SK-N-SH (cell line): ENCODE results near the gene GLS. TPM values are rescaled to one million over a fixed set of nuclear protein-coding genes. Genes with fewer than 3 reads are reported as not detected.

ENCODE experiments used
- CTCF ChIA-PET: fragments of 300-600, 350-600 bp; formaldehyde crosslinking; extraction: SDS; loops from one replicate; lab custom pipeline; 2021; lab: Yijun Ruan, JAX
- POLR2A ChIA-PET: fragments of 350-600 bp; sonication (Branson Sonifier 250); formaldehyde crosslinking; extraction: SDS; loops from one replicate; lab custom pipeline; 2020; ENCODE audit warnings: antibody characterized with exemption, inconsistent platforms; lab: Yijun Ruan, JAX
- DNase-seq: peaks from one replicate; pipeline ENCODE4 v3.0.0; 2012
- H2AFZ ChIP-seq: fragments of 200-600 bp; sonication (generic); 2 replicates; pipeline ENCODE4 v1.8.1; 2016; ENCODE audit warnings: antibody characterized with exemption, mild to moderate bottlenecking, low read depth
- H3F3A ChIP-seq: fragments of 200-600 bp; sonication (generic); replicated peaks from 2 replicates; pipeline ENCODE3; 2016; ENCODE audit warnings: antibody characterized with exemption, mild to moderate bottlenecking; ENCODE audit not compliant: insufficient read depth
- H3K27ac ChIP-seq, 2 experiments: fragments of 200-500 bp in 1 of 2; fragments of 200-600 bp in 1 of 2; sonication (Bioruptor generic) in 1 of 2; sonication (generic), shearing (Covaris generic) in 1 of 2; 2 replicates each; pipeline versions ENCODE4 v1.5.1 to v1.6.1; 2014 to 2016; ENCODE audit warnings: low read depth in 2 of 2, inconsistent platforms in 1 of 2, low read length in 1 of 2, mild to moderate bottlenecking in 1 of 2, mixed read lengths in 1 of 2
- H3K27me3 ChIP-seq: fragments of 200-600 bp; sonication (generic), shearing (Covaris generic); 2 replicates; pipeline ENCODE4 v1.6.1; 2016; ENCODE audit warnings: mixed run types; ENCODE audit not compliant: insufficient read depth
- H3K36me3 ChIP-seq, 2 experiments: fragments of 200-500 bp in 1 of 2; fragments of 200-600 bp in 1 of 2; sonication (Bioruptor generic) in 1 of 2; sonication (generic) in 1 of 2; replicated peaks in 1 of 2; 2 replicates each; pipeline versions ENCODE3 to v1.5.1; 2014 to 2016; ENCODE audit warnings: low read length in 1 of 2, mild to moderate bottlenecking in 1 of 2; ENCODE audit not compliant: insufficient read depth in 2 of 2, control insufficient read depth in 1 of 2
- H3K4me1 ChIP-seq, 2 experiments: fragments of 200-500 bp in 1 of 2; fragments of 200-600 bp in 1 of 2; sonication (Bioruptor generic) in 1 of 2; sonication (generic), shearing (Covaris generic) in 1 of 2; 2 replicates each; pipeline versions ENCODE4 v1.5.1 to v1.6.1; 2014 to 2016; ENCODE audit warnings: low read depth in 1 of 2, low read length in 1 of 2, mixed run types in 1 of 2; ENCODE audit not compliant: insufficient read depth in 2 of 2, control insufficient read depth in 1 of 2
- H3K4me2 ChIP-seq: fragments of 200-600 bp; sonication (generic), shearing (Covaris generic); 2 replicates; pipeline ENCODE4 v1.6.1; 2017; ENCODE audit warnings: mixed run types
- H3K4me3 ChIP-seq, 2 experiments: fragments of 200-500 bp in 1 of 2; fragments of 200-600 bp in 1 of 2; sonication (Bioruptor generic) in 1 of 2; sonication (generic), shearing (Covaris generic) in 1 of 2; 2 replicates each; pipeline versions ENCODE4 v1.5.1 to v1.8.1; 2014 to 2016; ENCODE audit warnings: low read depth in 2 of 2, inconsistent platforms in 1 of 2, low read length in 1 of 2, mild to moderate bottlenecking in 1 of 2, mixed read lengths in 1 of 2, moderate library complexity in 1 of 2
- H3K79me2 ChIP-seq: fragments of 200-600 bp; sonication (generic); 2 replicates; pipeline ENCODE4 v1.8.1; 2017; ENCODE audit warnings: mild to moderate bottlenecking; ENCODE audit not compliant: insufficient read depth
- H3K9ac ChIP-seq: fragments of 200-600 bp; sonication (generic); 2 replicates; pipeline ENCODE4 v1.6.1; 2017; ENCODE audit warnings: mixed run types
- H3K9me2 ChIP-seq: fragments of 200-600 bp; sonication (generic); 2 replicates; pipeline ENCODE4 v1.6.1; 2017; ENCODE audit warnings: mixed run types
- H3K9me3 ChIP-seq: fragments of 200-600 bp; sonication (generic); 2 replicates; pipeline ENCODE4 v1.6.1; 2017; ENCODE audit warnings: mixed run types, mild to moderate bottlenecking, moderate library complexity
- H4K20me1 ChIP-seq: fragments of 200-600 bp; sonication (generic); 2 replicates; pipeline ENCODE4 v1.6.1; 2017; ENCODE audit warnings: mild to moderate bottlenecking, mixed run types; ENCODE audit not compliant: insufficient read depth
- CHD2 ChIP-seq: fragments of 150-350 bp; IDR thresholded peaks from 2 replicates; pipeline ENCODE4 v1.6.1; 2018; ENCODE audit warnings: low read length; ENCODE audit not compliant: partially characterized antibody
- CTCF ChIP-seq: fragments of 200-600 bp; sonication (generic); IDR thresholded peaks from 2 replicates; pipeline ENCODE4 v1.6.1; 2017; ENCODE audit warnings: antibody characterized with exemption, mild to moderate bottlenecking, moderate library complexity
- ELF1 ChIP-seq: IDR thresholded peaks from 2 replicates; pipeline ENCODE4 v1.4.0; 2012
- EZH2phosphoT487 ChIP-seq: fragments of 200-600 bp; sonication (generic); IDR thresholded peaks from 2 replicates; pipeline ENCODE4 v1.6.1; 2017; ENCODE audit warnings: low read depth, mixed run types, mild to moderate bottlenecking, antibody characterized with exemption, moderate library complexity, borderline replicate concordance
- FOSL2 ChIP-seq: IDR thresholded peaks from 2 replicates; pipeline ENCODE4 v1.4.0; 2012; ENCODE audit warnings: low read depth, mild to moderate bottlenecking, moderate library complexity, borderline replicate concordance
- FOXJ3 ChIP-seq: sonication (generic); formaldehyde crosslinking; IDR thresholded peaks from 2 replicates; pipeline ENCODE4 v1.5.1; 2020; ENCODE audit warnings: mild to moderate bottlenecking, missing genetic modification reagents
- GABPA ChIP-seq: IDR thresholded peaks from 2 replicates; pipeline ENCODE4 v1.4.0; 2012; ENCODE audit warnings: low read depth, mild to moderate bottlenecking
- GATA2 ChIP-seq: sonication (generic); formaldehyde crosslinking; IDR thresholded peaks from 2 replicates; pipeline ENCODE4 v1.5.0; 2020; ENCODE audit warnings: mild to moderate bottlenecking, missing genetic modification reagents
- IRF3 ChIP-seq: fragments of 150-350 bp; IDR thresholded peaks from 2 replicates; pipeline ENCODE4 v1.6.1; 2016; ENCODE audit warnings: mild to moderate bottlenecking, low read depth, low read length
- JUND ChIP-seq: IDR thresholded peaks from 2 replicates; pipeline ENCODE4 v1.4.0; 2012
- MAX ChIP-seq: IDR thresholded peaks from 2 replicates; pipeline ENCODE4 v1.4.0; 2012; ENCODE audit warnings: low read depth
- NFIC ChIP-seq: IDR thresholded peaks from 2 replicates; pipeline ENCODE4 v1.4.0; 2012; ENCODE audit warnings: borderline replicate concordance
- NRF1 ChIP-seq: IDR thresholded peaks from 2 replicates; pipeline ENCODE4 v1.6.1; 2012; ENCODE audit warnings: low read depth, mild to moderate bottlenecking, low read length
- PBX3 ChIP-seq: IDR thresholded peaks from 2 replicates; pipeline ENCODE4; 2012
- POLR2AphosphoS5 ChIP-seq: IDR thresholded peaks from 2 replicates; pipeline ENCODE4 v1.6.1; 2012; ENCODE audit warnings: low read depth, low read length
- RAD21 ChIP-seq: IDR thresholded peaks from 2 replicates; pipeline ENCODE4 v1.6.1; 2012; ENCODE audit warnings: mild to moderate bottlenecking, low read length
- RCOR1 ChIP-seq: fragments of 150-350 bp; IDR thresholded peaks from 2 replicates; pipeline ENCODE4 v1.6.1; 2017; ENCODE audit warnings: antibody characterized with exemption, low read length
- RFX5 ChIP-seq: IDR thresholded peaks from 2 replicates; pipeline ENCODE4 v1.6.1; 2012; ENCODE audit warnings: mild to moderate bottlenecking, improper control_type of control experiment, low read length
- RXRA ChIP-seq: IDR thresholded peaks from 2 replicates; pipeline ENCODE4 v1.4.0; 2012; ENCODE audit warnings: low read depth, mild to moderate bottlenecking, borderline replicate concordance
- SIN3A ChIP-seq: IDR thresholded peaks from 2 replicates; pipeline ENCODE4 v1.6.1; 2012; ENCODE audit warnings: low read depth, mild to moderate bottlenecking, low read length, moderate library complexity, borderline replicate concordance
- SMC3 ChIP-seq: IDR thresholded peaks from 2 replicates; pipeline ENCODE4 v1.6.1; 2012; ENCODE audit warnings: low read depth, low read length, improper control_type of control experiment
- TAF1 ChIP-seq: IDR thresholded peaks from 2 replicates; pipeline ENCODE4 v1.6.1; 2012; ENCODE audit warnings: low read depth, mild to moderate bottlenecking, low read length, moderate library complexity, borderline replicate concordance
- TCF12 ChIP-seq: IDR thresholded peaks from 2 replicates; pipeline ENCODE4 v1.4.0; 2012
- TEAD4 ChIP-seq: IDR thresholded peaks from 2 replicates; pipeline ENCODE4 v1.4.0; 2012; ENCODE audit warnings: mild to moderate bottlenecking, borderline replicate concordance; ENCODE audit not compliant: insufficient read depth
- USF1 ChIP-seq: IDR thresholded peaks from 2 replicates; pipeline ENCODE4 v1.4.0; 2012; ENCODE audit warnings: low read depth, borderline replicate concordance
- USF2 ChIP-seq: fragments of 150-350 bp; IDR thresholded peaks from 2 replicates; pipeline ENCODE4 v1.6.1; 2017; ENCODE audit warnings: antibody characterized with exemption, low read length, low read depth, borderline replicate concordance
- YY1 ChIP-seq: IDR thresholded peaks from 2 replicates; pipeline ENCODE4 v1.4.0; 2012; ENCODE audit warnings: low read depth, mild to moderate bottlenecking
- WGBS: methylation state at CpG from one replicate; pipeline ENCODE4 v1.1.6; 2017; ENCODE audit warnings: low lambda C conversion rate; 5-methylcytosine and 5-hydroxymethylcytosine counted together
- polyA plus RNA-seq, 3 experiments: library from polyadenylated mRNA; depleted of rRNA; stranded (reverse); fragments of >200 nt; gene quantifications; 2 replicates each; pipeline ENCODE4 v1.2.3, GENCODE V29; 2012

GLS gene
- polyA plus RNA-seq, 1 of the 3 experiments (the other 2 are of a cell fraction), result 37.2 TPM

- Histone ChIP-seq H3F3A (peaks cover 22% of the 10 kb centered on the region), H3K9me3 (no peaks in the 10 kb centered on the region), H2AFZ (no peak overlapping the region), H3K4me3 (no peak overlapping the region; a peak in 1 of 4 replicates), H3K79me2 (no peaks in the 10 kb centered on the region), H3K4me1 (peaks cover 17 to 23% of the 10 kb centered on the region in 2 experiments), H3K27ac (peak overlapping the region; percentile 6 to 93; a peak in 3 of 4 replicates), H3K27me3 (no peaks in the 10 kb centered on the region), H3K36me3 (peaks cover 71 to 99% of the 10 kb centered on the region in 2 experiments), H3K4me2 (no peak overlapping the region), H3K9ac (no peak overlapping the region), H4K20me1 (no peaks in the 10 kb centered on the region), H3K9me2 (no peaks in the 10 kb centered on the region)
- POLR2A ChIA-PET, result interaction anchor here (0.9 to 1.1 kb wide), 3 partner anchors 34 to 661 kb away, joined by 3 to 4 read pairs (median 4); partner anchors contain the start of genes HIBCH and STAT1
- CTCF ChIA-PET, result interaction anchor here (1.1 kb wide), 1 partner anchor 16 kb away, joined by 3 read pairs; no protein-coding TSS in a partner anchor
- peak; percentile 77 for DNase-seq
- 42% methylated on average over 6 of the region's 14 CpGs for WGBS
- TF ChIP-seq EZH2phosphoT487, result no peak
- peak; percentile 52 for TF ChIP-seq GATA2
- no peak for TF ChIP-seq IRF3
- TF ChIP-seq RCOR1, result peak; percentile 56; the same call in 1 of the 2 replicates
- no peak for TF ChIP-seq TEAD4
- no peak for TF ChIP-seq TAF1
- peak; percentile 68; the same call in 1 of the 2 replicates for TF ChIP-seq RXRA
- no peak for TF ChIP-seq ELF1
- TF ChIP-seq RFX5, result no peak
- TF ChIP-seq POLR2AphosphoS5, result no peak
- no peak for TF ChIP-seq JUND
- no peak for TF ChIP-seq GABPA
- TF ChIP-seq NRF1, result no peak
- TF ChIP-seq NFIC, result peak; percentile 13
- 0 out of 2 replicates have a peak, but pooled peaks have one; percentile 4 for TF ChIP-seq PBX3
- no peak for TF ChIP-seq CHD2
- peak; percentile 62 for TF ChIP-seq TCF12
- peak; percentile 25; the same call in 1 of the 2 replicates for TF ChIP-seq FOXJ3 (CRISPR knock-in tag)
- no peak for TF ChIP-seq USF2
- no peak for TF ChIP-seq SMC3
- no peak for TF ChIP-seq SIN3A
- no peak for TF ChIP-seq USF1
- TF ChIP-seq FOSL2, result peak; percentile 44; the same call in 1 of the 2 replicates
- peak; percentile 19; the same call in 1 of the 2 replicates for TF ChIP-seq RAD21
- TF ChIP-seq MAX, result no peak
- no peak for TF ChIP-seq YY1
- TF ChIP-seq CTCF, result no peak
These were observed 99.4 kb downstream of the GLS start for GRCh38 chr2:190979906-190980629.
